HG02642 (cell line): Measurements from ENCODE around the gene KIAA1958.

Source experiments
- ATAC-seq: cut with Tn5 transposase; IDR thresholded peaks from one replicate; pipeline ENCODE4 v1.9.1; 2021; ENCODE audit warnings: mild to moderate bottlenecking; ENCODE audit not compliant: unreplicated experiment, poor library complexity

The KIAA1958 gene

DNA sequence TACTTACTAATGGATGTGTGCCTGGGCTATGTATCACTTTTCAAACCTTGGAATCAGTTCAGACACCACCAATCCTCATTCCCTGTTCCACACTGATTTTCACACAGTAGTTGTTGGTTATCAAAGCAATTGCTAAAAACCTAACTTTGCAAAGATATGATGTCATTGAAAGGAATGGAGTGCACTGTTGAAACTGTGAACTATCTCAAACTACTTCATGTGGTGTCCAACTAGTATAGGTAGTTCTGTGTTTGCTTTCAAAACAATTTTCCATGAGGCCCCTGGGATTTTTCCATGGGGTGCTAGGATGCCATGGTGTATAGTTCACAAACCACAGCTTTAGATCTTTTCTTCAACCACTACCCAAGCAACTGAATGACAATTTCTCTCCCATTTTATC lies 213.5 kb downstream of the KIAA1958 start:
- ATAC-seq: no peak

DNA sequence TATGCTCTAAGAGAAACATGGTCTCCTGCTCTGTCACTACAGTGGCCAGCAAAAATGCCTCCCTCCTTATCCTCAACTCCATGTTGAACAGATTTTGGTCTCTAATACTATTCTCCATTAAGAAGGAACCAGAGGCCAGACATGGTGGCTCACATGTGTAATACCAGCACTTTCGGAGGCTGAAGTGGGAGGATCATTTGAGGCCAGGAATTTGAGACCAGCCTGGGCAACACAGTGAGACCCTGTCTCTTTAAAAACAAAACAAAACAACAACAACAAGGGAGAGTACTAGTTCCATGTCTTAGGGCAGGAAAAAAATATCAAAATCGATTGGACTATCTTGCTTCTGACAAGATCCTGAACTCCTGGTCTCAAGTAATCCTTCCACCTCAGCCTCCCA lies 216.7 kb downstream of the KIAA1958 start:
- no peak for ATAC-seq

DNA sequence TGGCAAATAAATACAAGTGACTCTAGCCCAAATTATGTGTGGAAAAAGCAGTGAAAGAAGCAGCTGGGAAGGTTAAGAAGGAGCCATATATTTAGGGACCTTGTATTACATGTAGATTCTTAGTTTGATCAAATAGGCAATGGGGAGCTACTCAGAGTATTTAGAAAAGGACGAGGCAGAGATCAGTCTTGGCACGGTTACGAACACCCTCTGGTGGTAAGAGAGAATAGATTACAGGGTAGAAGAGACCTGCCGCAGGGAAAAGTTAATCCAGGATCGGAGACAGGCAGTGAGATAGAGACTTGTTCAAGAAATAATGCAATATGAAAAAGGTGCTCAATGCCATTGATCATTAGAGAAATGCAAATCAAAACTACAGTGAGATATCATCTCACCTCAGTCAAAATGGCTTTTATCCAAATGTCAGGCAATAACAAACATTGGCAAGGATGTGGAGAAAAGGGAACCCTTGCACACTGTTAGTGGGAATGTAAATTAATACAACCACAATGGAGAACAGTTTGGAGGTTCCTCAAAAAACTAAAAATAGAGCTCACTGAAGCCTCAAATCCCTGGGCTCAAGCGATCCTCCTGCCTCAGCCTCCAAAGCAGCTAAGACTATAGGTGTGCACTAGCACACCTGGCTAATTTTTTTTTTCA lies 219.3 kb downstream of the KIAA1958 start:
- ATAC-seq: no peak

DNA sequence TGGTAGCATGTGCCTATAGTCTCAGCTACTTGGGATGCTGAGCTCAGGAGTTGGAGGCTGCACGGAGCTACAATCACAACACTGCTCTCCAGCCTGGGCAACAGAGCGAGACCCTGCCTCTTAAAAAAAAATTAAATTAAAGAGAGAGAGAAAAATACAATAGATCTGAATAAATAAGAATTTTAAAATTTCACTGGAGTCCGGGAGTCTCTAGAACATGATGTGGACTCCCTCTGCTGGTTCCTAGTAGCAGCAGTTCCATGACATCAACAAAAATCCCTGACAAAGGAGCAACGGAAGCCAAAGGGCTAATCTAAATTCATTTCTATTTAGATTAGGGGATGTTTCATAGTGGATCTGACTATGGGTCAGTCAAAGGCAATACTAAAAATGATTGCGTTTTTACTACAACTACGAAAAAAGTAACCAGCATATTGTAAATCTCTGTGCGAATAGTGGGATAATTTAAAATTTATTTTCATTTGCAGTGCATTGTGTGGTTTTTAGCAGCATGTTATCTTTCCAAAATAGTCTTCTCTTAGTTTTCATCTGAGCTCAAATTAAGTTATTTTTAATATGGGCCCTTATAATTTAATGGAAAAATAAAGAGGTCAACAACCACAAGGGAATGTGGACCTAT lies 224.5 kb downstream of the KIAA1958 start:
- ATAC-seq: no peak

DNA sequence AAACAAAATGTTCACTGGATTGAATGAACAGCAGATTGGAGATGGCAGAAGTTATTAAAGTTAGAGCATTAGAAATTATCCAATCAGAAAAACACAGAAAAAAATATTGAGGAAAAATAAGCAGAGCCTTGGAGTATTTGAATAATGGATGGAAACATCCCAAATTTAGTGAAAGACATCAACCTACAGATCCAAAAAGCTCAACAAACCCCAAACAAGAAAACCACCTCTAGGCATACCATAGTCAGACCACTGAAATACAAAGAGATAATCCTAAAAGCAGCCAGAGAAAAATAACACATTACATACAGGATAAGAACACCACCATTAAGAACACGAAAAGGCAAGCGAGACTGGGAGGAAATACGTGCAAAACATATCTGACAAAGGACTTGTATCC lies 226.1 kb downstream of the KIAA1958 start:
- ATAC-seq: no peak

DNA sequence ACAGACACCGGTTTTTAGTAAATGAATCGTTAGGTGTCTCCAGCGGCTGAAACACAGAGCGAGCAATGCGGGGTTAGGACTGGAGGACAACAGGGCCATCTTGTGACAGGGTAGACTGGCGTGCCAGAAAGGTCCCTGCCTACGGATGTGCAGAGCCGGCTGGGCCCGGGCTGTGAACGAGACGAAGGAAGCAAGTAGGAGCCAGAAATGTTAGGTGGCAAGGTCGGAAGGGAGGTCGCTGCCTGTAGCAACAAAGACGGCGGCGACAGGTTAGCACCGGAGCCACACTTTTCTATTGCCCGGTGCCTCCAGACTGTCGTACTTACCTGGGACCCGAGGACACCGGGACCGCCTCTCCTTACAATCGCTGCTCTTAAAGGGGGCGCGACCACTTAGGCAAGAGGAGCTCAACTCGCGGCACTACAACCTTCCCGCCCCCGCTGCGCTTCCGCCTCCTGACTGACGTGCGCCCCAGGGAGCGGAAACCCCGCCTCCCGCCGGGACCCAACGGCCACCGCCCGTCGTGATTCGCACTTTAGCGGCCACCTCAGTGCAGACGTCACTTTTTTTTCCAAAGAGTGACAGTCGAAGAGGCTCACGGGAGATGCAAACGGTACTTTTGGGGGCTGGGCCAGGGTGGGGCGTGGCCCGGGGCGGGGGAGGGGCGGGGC lies 231.2 kb downstream of the KIAA1958 start, which contains the start of gene INIP:
Gene INIP, minus strand, starts transcription at position 457 of the 671 bp plus-strand sequence. CDS start 1,632 bp downstream, outside the sequence.
- ATAC-seq: peak; percentile 98
